Measurements from ENCODE around the gene LHX5. TPM values are rescaled to one million over a fixed set of nuclear protein-coding genes. Genes with fewer than 3 reads are reported as not detected.

The LHX5 gene
- total RNA-seq, 2 donors from 2014 or later = not detected

GRCh38 chr12:113480336-113480971 is 8.8 kb upstream of the LHX5 start:
- no peaks in the 10 kb centered on the region for H3K4me1 ChIP-seq
- H3K4me3 ChIP-seq = no peak overlapping the region
- no peaks in the 10 kb centered on the region for H3K9me3 ChIP-seq
- H3K27me3 ChIP-seq = peaks cover 20 to 22% of the 10 kb centered on the region in 2 donors
- H3K27ac ChIP-seq = no peak overlapping the region
- TF ChIP-seq CTCF (IDR thresholded peaks at IDR 0.05) = no peak
- DNase-seq (ENCODE audit: low spot score) = no peak
- H3K36me3 ChIP-seq = no peaks in the 10 kb centered on the region

DNA sequence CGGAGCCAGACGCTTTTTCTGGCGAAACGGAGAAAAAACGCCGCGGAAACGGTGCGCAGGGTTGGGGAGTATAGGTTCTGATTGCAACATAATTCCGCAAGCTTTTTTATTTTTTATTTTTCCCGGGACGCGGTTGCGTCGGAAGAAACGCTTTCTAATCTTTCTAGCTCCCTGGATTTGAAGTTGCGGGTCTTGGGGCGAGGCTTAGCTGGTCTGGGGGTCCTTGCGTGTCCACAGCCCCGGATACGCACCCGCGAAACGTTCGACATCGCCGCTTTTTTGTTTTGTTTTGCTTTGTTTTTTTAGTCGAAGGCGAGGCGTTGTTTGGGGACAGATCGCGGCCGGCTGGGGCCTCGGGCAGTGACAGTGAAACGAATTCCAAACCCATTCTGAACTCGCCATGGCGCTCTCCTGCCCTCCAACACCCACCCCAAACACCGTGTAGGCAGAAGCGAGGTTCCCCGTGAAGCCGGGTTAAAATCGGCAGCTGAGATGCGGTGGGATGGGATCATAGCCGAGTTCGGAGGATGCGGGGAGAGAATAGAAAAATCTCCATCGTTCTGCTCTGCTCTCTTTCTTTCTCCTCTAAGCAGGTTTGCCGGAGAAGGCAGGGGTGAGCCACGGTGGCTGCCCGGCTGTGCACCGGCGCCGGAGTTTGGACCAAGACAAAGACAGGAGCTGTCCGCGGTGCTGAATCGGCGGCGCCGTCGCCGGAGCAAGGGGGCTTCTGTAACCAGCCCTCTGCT is 8.1 kb upstream of the LHX5 start:
- TF ChIP-seq CTCF (IDR thresholded peaks at IDR 0.05) = no peak
- no peak for DNase-seq (ENCODE audit: low spot score)
- Histone ChIP-seq H3K4me3 (no peak overlapping the region), H3K9me3 (no peaks in the 10 kb centered on the region), H3K27ac (no peak overlapping the region), H3K4me1 (no peaks in the 10 kb centered on the region), H3K27me3 (peaks cover 26 to 27% of the 10 kb centered on the region in 2 donors), H3K36me3 (no peaks in the 10 kb centered on the region)

- no peak overlapping the region for H3K27ac ChIP-seq
- H3K9me3 ChIP-seq = no peaks in the 10 kb centered on the region
- no peaks in the 10 kb centered on the region for H3K4me1 ChIP-seq
- no peak overlapping the region for H3K4me3 ChIP-seq
- DNase-seq (ENCODE audit: low spot score) = no peak
- TF ChIP-seq CTCF (IDR thresholded peaks at IDR 0.05) = no peak
- H3K36me3 ChIP-seq = no peaks in the 10 kb centered on the region
- peaks cover 26 to 32% of the 10 kb centered on the region in 2 donors for H3K27me3 ChIP-seq
Measured at GRCh38 chr12:113479216-113479589, 7.5 kb upstream of the LHX5 start.

GRCh38 chr12:113478351-113479011 is 6.8 kb upstream of the LHX5 start:
- no peak overlapping the region for H3K27ac ChIP-seq
- H3K9me3 ChIP-seq = no peaks in the 10 kb centered on the region
- no peaks in the 10 kb centered on the region for H3K4me1 ChIP-seq
- peaks cover 26 to 32% of the 10 kb centered on the region in 2 donors for H3K27me3 ChIP-seq
- H3K36me3 ChIP-seq = no peaks in the 10 kb centered on the region
- no peak overlapping the region for H3K4me3 ChIP-seq
- no peak for DNase-seq (ENCODE audit: low spot score)
- TF ChIP-seq CTCF (IDR thresholded peaks at IDR 0.05) = no peak

- Histone ChIP-seq H3K4me3 (no peak overlapping the region), H3K9me3 (no peaks in the 10 kb centered on the region), H3K36me3 (no peaks in the 10 kb centered on the region), H3K4me1 (no peaks in the 10 kb centered on the region), H3K27me3 (peaks cover 26 to 32% of the 10 kb centered on the region in 2 donors), H3K27ac (no peak overlapping the region)
- DNase-seq (ENCODE audit: low spot score) = no peak
- TF ChIP-seq CTCF (IDR thresholded peaks at IDR 0.05) = no peak
Measured at GRCh38 chr12:113477842-113478215, 6.2 kb upstream of the LHX5 start.

Measured in right atrium auricular region (tissue), 2 donors.